ENCODE data around the gene C3orf22. TPM values are rescaled to one million over a fixed set of nuclear protein-coding genes. Genes with fewer than 3 reads are reported as not detected.

C3orf22 gene
- polyA plus RNA-seq, 3 donors = not detected

GRCh38 chr3:126606001-126606400 lies 47.3 kb upstream of the C3orf22 start:
- H3K4me1 ChIP-seq (ENCODE audit: control insufficient read depth in 1 of 2, insufficient read depth in 2 of 2, low read length in 2 of 2) = peaks cover 0 to 5% of the 10 kb centered on the region in 2 donors
- WGBS (ENCODE audit: insufficient coverage) = no CpG with 5 or more reads among the region's 3 CpGs
- H3K27me3 Mint-ChIP-seq (ENCODE audit: low read depth in 3 of 3) = no peaks in the 10 kb centered on the region

GRCh38 chr3:126604691-126605090 lies 46.0 kb upstream of the C3orf22 start:
- peaks cover 0 to 5% of the 10 kb centered on the region in 2 donors for H3K4me1 ChIP-seq (ENCODE audit: control insufficient read depth in 1 of 2, insufficient read depth in 2 of 2, low read length in 2 of 2)
- 98% methylated on average over 5 of the region's 6 CpGs for WGBS (ENCODE audit: insufficient coverage)
- no peaks in the 10 kb centered on the region for H3K27me3 ChIP-seq (ENCODE audit: control insufficient read depth in 2 of 2, insufficient read depth in 2 of 2, low read length in 2 of 2)
- no peak overlapping the region for H3K27ac ChIP-seq (ENCODE audit: low read depth in 1 of 2, low read length in 2 of 2)
- intact Hi-C loops (cut with micrococcal nuclease) = no loop called here
- H3K27me3 Mint-ChIP-seq (ENCODE audit: low read depth in 3 of 3) = peaks cover 0 to 1% (median 0%) of the 10 kb centered on the region in 3 donors
- H3K36me3 ChIP-seq (replicated peaks in 1 of 2; ENCODE audit: control insufficient read depth in 1 of 2, insufficient read depth in 2 of 2, low read length in 2 of 2) = no peaks in the 10 kb centered on the region
- no peaks in the 10 kb centered on the region for H3K36me3 Mint-ChIP-seq
- TF ChIP-seq CTCF (IDR thresholded peaks at IDR 0.05) = no peak
- no peaks in the 10 kb centered on the region for H3K9me3 ChIP-seq (replicated peaks in 1 of 2; ENCODE audit: control insufficient read depth in 1 of 2, insufficient read depth in 1 of 2, low read length in 2 of 2)
- peaks cover 9% of the 10 kb centered on the region for H3K4me1 Mint-ChIP-seq
- no peak overlapping the region for H3K27ac Mint-ChIP-seq
- H4K20me1 ChIP-seq (ENCODE audit: insufficient read depth, low read length) = no peaks in the 10 kb centered on the region
- no peaks in the 10 kb centered on the region for H3K9me3 Mint-ChIP-seq
- no peak overlapping the region for H3K4me3 Mint-ChIP-seq
- no peaks in the 10 kb centered on the region for H3K79me2 ChIP-seq (ENCODE audit: insufficient read depth, low read length)
- H2AFZ ChIP-seq (ENCODE audit: insufficient read depth, low read depth, low read length, poor library complexity, severe bottlenecking) = no peak overlapping the region
- H3K4me3 ChIP-seq (replicated peaks in 1 of 3; ENCODE audit: low read depth in 2 of 3, low read length in 3 of 3) = no peak overlapping the region
- no peak overlapping the region for H3K4me2 ChIP-seq (replicated peaks; ENCODE audit: extremely low read depth, low read length, poor library complexity, severe bottlenecking)
- H3K9ac ChIP-seq (ENCODE audit: insufficient read depth, low read length, poor library complexity, severe bottlenecking) = no peak overlapping the region
- no peak for DNase-seq

More at GRCh38 chr3:126606001-126606400, 47.3 kb upstream of the C3orf22 start:
- Histone ChIP-seq H3K4me3 (replicated peaks in 1 of 3; ENCODE audit: low read depth in 2 of 3, low read length in 3 of 3) (no peak overlapping the region), H3K79me2 (ENCODE audit: insufficient read depth, low read length) (no peaks in the 10 kb centered on the region), H3K27ac (ENCODE audit: low read depth in 1 of 2, low read length in 2 of 2) (no peak overlapping the region), H3K9me3 (replicated peaks in 1 of 2; ENCODE audit: control insufficient read depth in 1 of 2, insufficient read depth in 1 of 2, low read length in 2 of 2) (no peaks in the 10 kb centered on the region), H2AFZ (ENCODE audit: insufficient read depth, low read depth, low read length, poor library complexity, severe bottlenecking) (no peak overlapping the region), H3K4me2 (replicated peaks; ENCODE audit: extremely low read depth, low read length, poor library complexity, severe bottlenecking) (no peak overlapping the region), H3K27me3 (ENCODE audit: control insufficient read depth in 2 of 2, insufficient read depth in 2 of 2, low read length in 2 of 2) (no peaks in the 10 kb centered on the region), H4K20me1 (ENCODE audit: insufficient read depth, low read length) (no peaks in the 10 kb centered on the region), H3K36me3 (replicated peaks in 1 of 2; ENCODE audit: control insufficient read depth in 1 of 2, insufficient read depth in 2 of 2, low read length in 2 of 2) (no peaks in the 10 kb centered on the region), H3K9ac (ENCODE audit: insufficient read depth, low read length, poor library complexity, severe bottlenecking) (no peak overlapping the region)
- Mint-ChIP-seq H3K4me3 (no peak overlapping the region), H3K4me1 (peaks cover 8% of the 10 kb centered on the region), H3K36me3 (no peaks in the 10 kb centered on the region), H3K9me3 (no peaks in the 10 kb centered on the region), H3K27ac (no peak overlapping the region)
- intact Hi-C loops (cut with micrococcal nuclease) = no loop called here
- DNase-seq = no peak
- no peak for TF ChIP-seq CTCF (IDR thresholded peaks at IDR 0.05)
